SK-N-MC (cell line): ENCODE results near the gene PAOX.

Experiments
- EZH2 ChIP-seq: fragments of 200-600 bp; sonication (generic); IDR thresholded peaks from one replicate; pipeline ENCODE4 v1.6.1; 2017; ENCODE audit warnings: antibody characterized with exemption
- FOXP2 ChIP-seq: optimal IDR thresholded peaks from 2 replicates; pipeline ENCODE3; 2011; ENCODE audit warnings: mild to moderate bottlenecking, moderate library complexity; ENCODE audit not compliant: insufficient read depth; ENCODE audit errors: extremely low read length, control extremely low read depth
- POLR2AphosphoS5 ChIP-seq: IDR thresholded peaks from 2 replicates; pipeline ENCODE4 v1.6.1; 2012; ENCODE audit warnings: mild to moderate bottlenecking, low read depth, low read length, borderline replicate concordance

GRCh38 chr10:133355991-133356390 is 23.1 kb upstream of the PAOX start:
- TF ChIP-seq POLR2AphosphoS5 (no peak), EZH2 (no peak), FOXP2 (no peak)
